ENCODE data around the gene LAMA2.
"Not testable (repeated sequence)": the region's sequence is repeated elsewhere in the genome, so short reads cannot be mapped to it uniquely, and the experiment has no call there.

Gene LAMA2

GRCh38 chr6:129006724-129007514, 124.0 kb downstream of the LAMA2 start:
- DNase-seq (ENCODE audit: low spot score): no peak

GRCh38 chr6:129007701-129008373, 124.9 kb downstream of the LAMA2 start:
- DNase-seq (ENCODE audit: low spot score): no peak

- DNase-seq (ENCODE audit: low spot score): no peak
Measured at GRCh38 chr6:129008591-129008990, 125.7 kb downstream of the LAMA2 start.

GRCh38 chr6:129009851-129010250, 126.9 kb downstream of the LAMA2 start:
- no peak for DNase-seq (ENCODE audit: low spot score)

GRCh38 chr6:129014302-129014701, 131.4 kb downstream of the LAMA2 start:
- no peak for DNase-seq (ENCODE audit: low spot score)

GRCh38 chr6:129015721-129016120, 132.8 kb downstream of the LAMA2 start:
- no peak for DNase-seq (ENCODE audit: low spot score)

GRCh38 chr6:129016844-129017243, 133.9 kb downstream of the LAMA2 start:
- DNase-seq (ENCODE audit: low spot score): no peak

- no peak for DNase-seq (ENCODE audit: low spot score)
Measured at GRCh38 chr6:129022011-129022553, 139.1 kb downstream of the LAMA2 start.

- DNase-seq (ENCODE audit: low spot score): no peak
Measured at GRCh38 chr6:129026601-129027000, 143.7 kb downstream of the LAMA2 start.

- DNase-seq (ENCODE audit: low spot score): no peak
Measured at GRCh38 chr6:129029778-129030177, 146.8 kb downstream of the LAMA2 start.

- DNase-seq (ENCODE audit: low spot score): no peak
Measured at GRCh38 chr6:129030215-129030614, 147.3 kb downstream of the LAMA2 start.

- DNase-seq (ENCODE audit: low spot score): no peak
Measured at GRCh38 chr6:129031051-129031599, 148.2 kb downstream of the LAMA2 start.

- no peak for DNase-seq (ENCODE audit: low spot score)
Measured at GRCh38 chr6:129032602-129033001, 149.7 kb downstream of the LAMA2 start.

- DNase-seq (ENCODE audit: low spot score): no peak
Measured at GRCh38 chr6:129033180-129033579, 150.2 kb downstream of the LAMA2 start.

- DNase-seq (ENCODE audit: low spot score): no peak
Measured at GRCh38 chr6:129033581-129033980, 150.6 kb downstream of the LAMA2 start.

- DNase-seq (ENCODE audit: low spot score): no peak
Measured at GRCh38 chr6:129041563-129041962, 158.6 kb downstream of the LAMA2 start.

GRCh38 chr6:129046526-129046925, 163.6 kb downstream of the LAMA2 start:
- DNase-seq (ENCODE audit: low spot score): no peak

- no peak for DNase-seq (ENCODE audit: low spot score)
Measured at GRCh38 chr6:129047834-129048233, 164.9 kb downstream of the LAMA2 start.

GRCh38 chr6:129050086-129050485, 167.1 kb downstream of the LAMA2 start:
- no peak for DNase-seq (ENCODE audit: low spot score)

GRCh38 chr6:129053143-129053542, 170.2 kb downstream of the LAMA2 start:
- DNase-seq (ENCODE audit: low spot score): not testable (repeated sequence)

- no peak for DNase-seq (ENCODE audit: low spot score)
Measured at GRCh38 chr6:129055796-129056195, 172.9 kb downstream of the LAMA2 start.

- DNase-seq (ENCODE audit: low spot score): no peak
Measured at GRCh38 chr6:129059650-129060049, 176.7 kb downstream of the LAMA2 start.

- DNase-seq (ENCODE audit: low spot score): no peak
Measured at GRCh38 chr6:129069006-129069405, 186.1 kb downstream of the LAMA2 start.

Measured in COLO829 (cell line).